Omental fat pad (tissue), 4 donors: ENCODE measurements around the gene SRSF12. TPM values are rescaled to one million over a fixed set of nuclear protein-coding genes. Genes with fewer than 3 reads are reported as not detected.
A peak's percentile ranks its signal among the peaks of the same experiment; 100 is the strongest.

ENCODE experiments used
- ATAC-seq: fragments of 150-250 bp; one replicate; pipeline ENCODE4 v1.9.1; 2016; ENCODE audit warnings: mild to moderate bottlenecking, moderate library complexity; ENCODE audit not compliant: low FRiP score
- DNase-seq: peaks from one replicate; pipeline ENCODE4 v3.0.0-alpha.2; 2019; ENCODE audit warnings: low spot score
- CTCF ChIP-seq, 3 donors: fragments of 450-650 bp; IDR thresholded peaks; one replicate each; pipeline ENCODE4 v1.5.1; 2016 to 2017; ENCODE audit warnings: antibody characterized with exemption in 3 of 3, mild to moderate bottlenecking in 3 of 3, moderate library complexity in 2 of 3
- total RNA-seq, 4 donors: library from RNA; depleted of rRNA; stranded (reverse); fragments of >200 nt; gene quantifications; one replicate each; pipeline ENCODE4 v1.1.0, GENCODE V29; 2016

Gene SRSF12
- total RNA-seq, 4 donors from 2014 or later: 0.25 to 3.4 (median 3.2) TPM; not detected in 1

DNA sequence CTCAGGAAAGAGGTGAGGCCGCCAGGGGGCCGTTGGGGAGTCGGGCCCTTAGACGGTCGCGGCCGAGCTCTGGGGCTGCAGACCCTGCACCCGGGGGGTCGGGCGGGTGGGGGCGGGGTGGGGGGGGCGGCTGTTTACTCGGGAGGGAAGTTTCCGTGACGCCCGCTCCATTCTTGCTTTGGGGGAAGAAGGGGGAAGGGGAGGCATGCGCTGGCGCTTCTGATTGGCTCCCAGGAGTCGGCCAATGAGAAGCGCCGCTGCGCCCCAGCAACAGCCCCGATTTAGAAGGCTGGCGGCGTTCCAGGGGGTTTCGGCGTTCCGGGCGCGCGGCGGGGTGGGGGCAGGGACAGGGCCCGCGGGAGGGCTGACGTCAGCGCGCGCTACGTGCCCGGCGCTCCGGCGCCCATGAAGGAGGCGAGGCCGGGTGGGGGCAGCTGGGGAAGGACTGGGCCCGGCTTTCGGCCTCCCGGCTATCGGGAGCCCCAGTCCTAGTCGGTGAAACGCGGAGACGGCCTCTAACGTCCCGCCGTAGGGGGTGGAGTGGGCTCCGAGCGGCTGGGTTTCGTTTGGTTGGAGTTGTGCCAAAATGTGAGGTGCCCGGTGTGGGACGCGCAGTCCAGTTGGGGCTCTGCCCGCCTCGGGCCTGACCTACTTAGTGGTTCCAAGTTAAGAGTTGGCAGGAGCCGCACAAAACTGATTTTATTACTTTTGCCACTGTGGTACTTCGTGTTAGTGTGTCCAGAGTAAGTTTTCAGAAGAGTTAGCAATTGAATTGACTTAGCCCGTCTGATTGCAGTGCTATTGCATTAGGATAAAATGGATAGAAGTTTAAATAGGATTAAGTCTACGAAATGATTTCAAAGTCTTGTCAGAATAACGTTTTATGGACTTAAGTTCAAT, 36.2 kb downstream of the SRSF12 start:
- no peak for TF ChIP-seq CTCF (IDR thresholded peaks at IDR 0.05)
- DNase-seq (peak; percentile 99), ATAC-seq (peak; percentile 41)

DNA sequence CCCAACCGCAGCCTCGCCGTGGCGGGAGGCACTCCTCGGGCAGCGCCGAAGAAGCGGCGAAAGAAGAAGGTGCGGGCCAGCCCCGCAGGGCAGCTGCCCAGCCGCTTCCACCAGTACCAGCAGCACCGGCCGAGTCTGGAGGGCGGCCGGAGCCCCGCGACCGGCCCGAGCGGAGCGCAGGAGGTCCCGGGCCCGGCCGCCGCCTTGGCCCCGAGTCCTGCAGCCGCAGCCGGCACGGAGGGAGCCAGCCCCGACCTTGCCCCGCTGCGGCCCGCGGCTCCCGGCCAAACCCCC, 36.8 kb downstream of the SRSF12 start:
- ATAC-seq (no peak), DNase-seq (no peak)
- TF ChIP-seq CTCF (IDR thresholded peaks at IDR 0.05): no peak

GRCh38 chr6:89080281-89081128, 37.4 kb downstream of the SRSF12 start, which contains the start of gene PNRC1:
PNRC1 (plus strand) TSS chr6:89080751; CDS start chr6:89080895, 144 bp downstream.
- ATAC-seq: peak; percentile 93
- TF ChIP-seq CTCF (IDR thresholded peaks at IDR 0.05): no peak

DNA sequence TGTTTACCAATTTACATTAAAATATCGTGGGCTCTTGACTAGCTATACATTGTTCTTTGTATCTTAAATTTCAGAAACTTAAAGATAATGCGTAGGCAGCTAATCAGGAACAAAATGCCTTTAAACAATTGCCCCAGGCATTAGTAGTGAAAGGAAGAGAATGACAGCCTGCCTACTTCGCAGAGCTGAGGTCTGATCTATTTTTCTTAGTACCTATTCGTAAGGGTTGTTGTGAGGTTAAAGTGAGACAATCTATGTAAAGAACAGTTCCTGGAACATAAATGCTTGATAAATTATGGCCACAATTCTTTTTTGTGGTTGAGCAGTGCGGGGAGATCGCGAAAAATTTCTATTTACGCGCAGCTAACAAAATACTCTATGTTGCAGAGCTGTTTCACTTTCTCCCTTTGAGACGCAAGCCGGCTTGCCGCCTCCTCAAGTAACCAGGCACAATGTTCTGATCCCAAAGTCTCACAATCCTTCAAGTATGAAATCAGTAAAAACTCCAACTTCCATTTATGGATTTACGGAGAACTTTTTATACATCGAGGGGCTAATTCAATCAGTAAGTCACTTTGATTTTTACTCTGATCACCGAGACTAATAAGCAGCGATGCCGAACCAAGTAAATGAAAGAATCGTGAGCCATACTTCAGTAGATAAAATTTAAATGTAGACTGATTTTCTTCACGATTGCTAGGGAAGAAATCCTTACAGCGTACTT, 38.2 kb downstream of the SRSF12 start:
- DNase-seq (no peak), ATAC-seq (no peak)

More at GRCh38 chr6:89080281-89081128, 37.4 kb downstream of the SRSF12 start, which contains the start of gene PNRC1:
- DNase-seq: peak; percentile 100

GRCh38 chr6:89073840-89074239, 44.0 kb downstream of the SRSF12 start:
- no peak for ATAC-seq
- DNase-seq: no peak
- TF ChIP-seq CTCF (IDR thresholded peaks at IDR 0.05): no peak

More for the DNA sequence above, 38.2 kb downstream of the SRSF12 start:
- TF ChIP-seq CTCF (IDR thresholded peaks at IDR 0.05): no peak

DNA sequence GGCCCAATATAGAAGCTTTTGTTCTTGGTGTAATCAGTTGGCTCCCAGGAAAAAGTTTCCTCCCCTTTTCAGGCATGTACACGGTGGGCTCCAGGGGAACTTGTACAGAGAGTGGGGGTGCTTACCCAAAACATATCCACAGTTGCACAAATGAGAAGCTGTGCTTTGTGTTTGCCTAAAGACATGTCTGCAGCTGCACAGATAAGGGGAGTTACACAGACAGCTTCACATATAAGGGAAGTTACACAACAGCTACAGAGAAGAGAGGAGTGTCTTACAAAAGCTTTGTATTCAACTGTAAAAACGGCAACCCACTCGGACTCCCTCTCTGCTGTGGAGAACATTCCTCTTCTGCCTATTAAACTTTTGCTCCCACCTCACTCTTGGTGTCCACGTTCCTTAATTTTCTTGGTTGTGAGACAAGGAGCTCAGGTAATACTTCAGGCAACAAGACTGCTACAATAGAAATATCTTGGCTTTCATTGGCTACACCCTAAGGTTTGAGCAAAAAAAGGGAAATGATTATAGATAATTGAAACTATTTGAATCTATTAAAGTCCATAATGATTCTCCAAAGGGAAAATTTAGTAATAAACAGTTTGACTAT, 44.8 kb downstream of the SRSF12 start:
- no peak for ATAC-seq
- no peak for DNase-seq
- TF ChIP-seq CTCF (IDR thresholded peaks at IDR 0.05): no peak
